ENCODE measurements around the gene SOD2.
"Not testable (repeated sequence)": the region's sequence is repeated elsewhere in the genome, so short reads cannot be mapped to it uniquely, and the experiment has no call there.

The SOD2 gene

GRCh38 chr6:159700970-159701369, 7.9 kb upstream of the SOD2 start:
- DNase-seq (ENCODE audit: low read depth in 2 of 2) = peak in 1 of 2 donors; percentile 78
- no peak for TF ChIP-seq CTCF (IDR thresholded peaks at IDR 0.05; ENCODE audit: low read depth, low read length)
- no peak overlapping the region for H3K4me3 ChIP-seq (replicated peaks in 1 of 2; ENCODE audit: low read depth in 2 of 2, low read length in 2 of 2)

DNA sequence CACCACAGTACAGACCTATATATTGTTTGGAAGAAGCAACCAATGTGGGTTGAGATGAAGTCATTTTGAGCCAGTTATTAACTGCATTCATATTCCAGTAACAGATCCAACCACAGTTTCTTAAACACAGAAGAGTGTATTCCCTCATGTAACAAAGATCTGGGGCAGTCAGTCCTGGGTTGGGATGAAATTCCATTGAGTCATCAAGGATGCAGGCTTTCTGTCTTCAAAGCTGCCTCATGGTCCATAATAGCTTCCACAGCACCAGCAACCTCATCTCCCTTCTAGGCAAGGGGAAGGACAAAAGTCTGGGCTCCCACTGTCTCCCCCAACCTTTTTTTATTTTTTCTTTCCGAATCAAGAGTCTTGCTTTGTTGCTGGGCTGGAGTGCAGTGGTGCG, 2.9 kb upstream of the SOD2 start:
- TF ChIP-seq CTCF (IDR thresholded peaks at IDR 0.05; ENCODE audit: low read depth, low read length) = no peak
- H3K4me3 ChIP-seq (replicated peaks in 1 of 2; ENCODE audit: low read depth in 2 of 2, low read length in 2 of 2) = no peak overlapping the region
- DNase-seq (ENCODE audit: low read depth in 2 of 2) = peak in 1 of 2 donors; percentile 64

DNA sequence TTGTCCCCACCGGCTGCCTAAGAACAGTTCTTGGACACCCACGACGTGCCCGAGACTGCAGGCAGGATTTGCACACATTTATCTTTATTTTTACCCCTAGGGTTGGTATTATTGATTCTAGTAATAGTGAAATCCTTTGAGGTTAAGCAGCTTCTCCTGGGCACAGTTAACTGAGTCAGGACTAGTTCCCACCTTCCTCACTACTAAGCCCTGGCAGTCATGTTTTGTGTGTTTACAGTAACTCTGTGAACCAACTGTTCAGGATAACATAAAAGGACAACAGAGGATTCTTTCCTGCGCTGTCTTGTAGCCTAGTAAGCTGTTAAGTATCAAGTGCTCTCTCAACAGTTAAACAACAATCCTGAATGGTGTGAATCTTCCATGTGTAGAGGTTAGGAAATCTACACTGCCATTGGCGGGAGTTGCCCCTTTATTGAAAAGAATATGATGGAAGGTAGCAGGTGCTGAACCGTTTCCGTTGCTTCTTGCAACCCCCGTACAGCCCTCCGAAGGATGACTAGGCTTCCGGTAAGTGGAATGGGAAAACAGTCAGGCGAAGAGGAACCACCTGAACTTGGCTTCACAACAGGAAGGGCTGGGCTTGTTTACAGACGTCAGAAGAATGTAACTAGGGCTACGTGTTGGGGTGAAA, 979 bp upstream of the SOD2 start:
- no peak for TF ChIP-seq CTCF (IDR thresholded peaks at IDR 0.05; ENCODE audit: low read depth, low read length)
- peak overlapping the region; percentile 74 to 83 for H3K4me3 ChIP-seq (replicated peaks in 1 of 2; ENCODE audit: low read depth in 2 of 2, low read length in 2 of 2)
- DNase-seq (ENCODE audit: low read depth in 2 of 2) = peak; percentile 56 to 82

DNA sequence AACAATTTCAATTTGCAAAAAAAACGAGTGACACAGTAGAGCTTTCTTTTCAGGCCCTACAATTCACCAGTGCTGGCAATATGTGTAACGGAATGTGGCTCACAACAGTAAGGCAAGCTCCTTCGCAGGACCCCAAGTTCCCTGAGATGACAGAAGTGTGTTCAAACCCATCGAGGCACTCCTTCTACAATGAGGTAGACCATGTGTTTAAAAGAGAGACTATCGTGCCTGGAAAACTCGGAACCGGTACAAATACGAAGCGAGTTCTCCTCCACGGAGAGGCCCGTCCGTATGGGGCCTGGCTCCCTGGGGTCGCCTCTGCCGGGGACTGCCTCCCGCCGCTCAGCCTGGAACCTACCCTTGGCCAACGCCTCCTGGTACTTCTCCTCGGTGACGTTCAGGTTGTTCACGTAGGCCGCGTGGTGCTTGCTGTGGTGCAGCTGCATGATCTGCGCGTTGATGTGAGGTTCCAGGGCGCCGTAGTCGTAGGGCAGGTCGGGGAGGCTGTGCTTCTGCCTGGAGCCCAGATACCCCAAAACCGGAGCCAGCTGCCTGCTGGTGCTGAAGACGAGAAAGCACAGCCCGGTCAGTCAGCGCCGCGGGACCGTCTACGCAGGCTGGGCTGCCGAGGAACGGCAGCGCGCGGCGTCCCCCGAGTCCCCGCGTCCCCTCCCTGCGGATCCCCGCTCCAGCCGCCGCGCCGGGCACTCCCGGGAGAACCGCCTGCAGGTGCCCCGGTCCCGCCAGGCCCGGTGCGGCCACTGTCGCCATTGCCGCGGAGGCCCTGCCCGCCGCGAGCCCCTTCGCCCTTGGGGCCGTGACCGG, 526 bp downstream of the SOD2 start:
- TF ChIP-seq CTCF (IDR thresholded peaks at IDR 0.05; ENCODE audit: low read depth, low read length) = no peak
- DNase-seq (ENCODE audit: low read depth in 2 of 2) = peak; percentile 43 to 49
- peak overlapping the region; percentile 74 to 83 for H3K4me3 ChIP-seq (replicated peaks in 1 of 2; ENCODE audit: low read depth in 2 of 2, low read length in 2 of 2)

- H3K4me3 ChIP-seq (replicated peaks in 1 of 2; ENCODE audit: low read depth in 2 of 2, low read length in 2 of 2) = peak overlapping the region; percentile 74 to 83
- TF ChIP-seq CTCF (IDR thresholded peaks at IDR 0.05; ENCODE audit: low read depth, low read length) = no peak
- DNase-seq (ENCODE audit: low read depth in 2 of 2) = no peak
Observed at GRCh38 chr6:159691963-159692287, 1.1 kb downstream of the SOD2 start.

DNA sequence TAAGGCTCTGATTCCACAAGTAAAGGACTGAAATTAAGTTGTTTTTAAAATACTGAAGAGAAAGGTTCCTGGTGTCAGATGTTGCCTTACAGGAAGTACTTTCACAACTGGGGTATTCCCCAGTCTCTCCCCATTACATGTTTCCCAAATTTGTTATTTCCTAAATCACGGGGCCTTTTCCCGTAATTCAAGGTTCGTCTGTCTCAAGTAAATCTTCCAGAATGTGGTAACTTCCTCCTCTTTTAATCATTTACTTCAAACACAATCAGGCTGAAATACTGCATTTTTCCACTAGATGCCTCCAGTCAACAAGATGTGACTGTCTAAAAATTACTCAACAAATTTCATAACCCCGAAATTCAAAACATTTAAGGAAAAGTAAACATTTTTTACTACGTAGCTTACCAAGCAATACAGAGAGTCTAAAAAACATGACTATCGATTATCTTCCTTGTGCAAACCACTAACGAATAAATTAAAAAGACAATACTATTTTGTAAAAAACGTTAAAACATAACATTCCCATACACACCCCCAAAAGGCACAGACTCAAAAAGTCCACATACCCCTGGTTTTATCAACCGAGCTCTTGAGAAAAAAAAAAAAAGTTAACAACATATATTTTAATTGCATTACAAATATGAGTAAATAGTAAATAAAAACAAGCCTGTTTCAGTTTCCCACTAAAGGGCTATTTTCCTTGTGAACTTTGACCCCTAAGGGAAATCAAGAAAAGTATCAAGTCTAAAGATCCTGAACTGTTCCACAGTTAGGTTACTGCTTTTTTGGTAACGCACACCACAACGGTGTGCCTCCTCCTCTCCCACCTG, 1.7 kb downstream of the SOD2 start:
- DNase-seq (ENCODE audit: low read depth in 2 of 2) = peak; percentile 97
- TF ChIP-seq CTCF (IDR thresholded peaks at IDR 0.05; ENCODE audit: low read depth, low read length) = peak; percentile 69
- H3K4me3 ChIP-seq (replicated peaks in 1 of 2; ENCODE audit: low read depth in 2 of 2, low read length in 2 of 2) = peak overlapping the region; percentile 74 to 83

DNA sequence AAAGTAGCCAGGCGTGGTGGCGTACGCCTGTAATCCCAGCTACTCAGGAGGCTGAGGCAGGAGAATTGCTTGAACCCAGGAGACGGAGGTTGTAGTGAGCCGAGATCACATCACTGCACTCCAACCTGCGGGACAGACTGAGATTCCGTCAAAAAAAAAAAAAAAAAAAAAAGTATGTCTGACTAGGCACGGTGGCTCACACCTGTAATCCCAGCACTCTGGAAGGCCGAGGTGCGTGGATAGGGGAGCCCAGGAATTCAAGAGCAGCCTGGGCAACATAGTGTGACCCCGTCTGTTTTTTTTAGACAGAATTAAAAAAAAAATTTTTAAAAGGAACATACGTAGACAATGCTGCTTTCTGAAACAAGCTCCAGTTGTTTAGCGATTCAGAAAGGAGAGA, 2.9 kb downstream of the SOD2 start:
- H3K4me3 ChIP-seq (replicated peaks in 1 of 2; ENCODE audit: low read depth in 2 of 2, low read length in 2 of 2) = peak overlapping the region in 1 of 2 donors; percentile 83
- not testable (repeated sequence) for DNase-seq (ENCODE audit: low read depth in 2 of 2)
